Body of pancreas (tissue), 4 donors: ENCODE results near the gene MAD1L1. TPM values are rescaled to one million over a fixed set of nuclear protein-coding genes. Genes with fewer than 3 reads are reported as not detected.

Experiments
- ATAC-seq: fragments of 150-250 bp; one replicate; pipeline ENCODE4 v1.9.1; 2016
- DNase-seq, 4 donors: peaks; one replicate each; pipeline ENCODE4 v3.0.0-alpha.2; 2019
- H3K27ac ChIP-seq, 4 donors: fragments of 200-600 bp; sonication (generic); 1 replicate in 3 of 4; 2 replicates in 1 of 4; pipeline versions ENCODE4 v1.5.1 to v1.6.1; 2016 to 2019; ENCODE audit warnings: mild to moderate bottlenecking in 1 of 4, mixed read lengths in 1 of 4, moderate library complexity in 1 of 4
- H3K27me3 ChIP-seq, 2 donors: fragments of 200-600 bp; sonication (generic); one replicate each; pipeline ENCODE4 v1.6.0; 2016; ENCODE audit warnings: mild to moderate bottlenecking in 1 of 2
- H3K36me3 ChIP-seq, 2 donors: fragments of 200-600 bp; sonication (generic); replicated peaks in 1 of 2; 2 replicates each; pipeline ENCODE4 v1.5.1; 2016; ENCODE audit warnings: low read depth in 2 of 2; ENCODE audit not compliant: insufficient read depth in 1 of 2
- H3K4me1 ChIP-seq: fragments of 200-600 bp; sonication (generic); one replicate; pipeline ENCODE4 v1.6.0; 2016
- H3K4me3 ChIP-seq, 2 donors: fragments of 200-600 bp; sonication (generic); 1 replicate in 1 of 2; 2 replicates in 1 of 2; pipeline ENCODE4 v1.5.1; 2016 to 2019
- H3K9me3 ChIP-seq, 3 donors: fragments of 200-600 bp; sonication (generic); 1 replicate in 2 of 3; 2 replicates in 1 of 3; pipeline ENCODE4 v1.5.1; 2016
- POLR2A ChIP-seq, 3 donors: fragments of 450-650 bp; IDR thresholded peaks; one replicate each; pipeline ENCODE4 v1.6.1; 2016; ENCODE audit warnings: antibody characterized with exemption in 3 of 3, mild to moderate bottlenecking in 2 of 3
- WGBS, 2 donors: methylation state at CpG; one replicate each; pipeline ENCODE4 v1.1.5; 2017; 5-methylcytosine and 5-hydroxymethylcytosine counted together
- intact Hi-C: fragments of 100-400 bp; cut with DNase I; formaldehyde crosslinking; loops from one replicate; pipeline ENCODE4 v1.15.1; 2023
- total RNA-seq, 2 donors: library from RNA; depleted of rRNA; stranded (reverse); fragments of >200 nt; gene quantifications; one replicate each; pipeline ENCODE4 v1.1.0, GENCODE V29; 2016
- TF ChIP-seq, protein P1 (sequence below), 7 experiments: fragments of 450-650 bp in 4 of 7; fragments of 200-600 bp in 3 of 7; sonication (generic) in 3 of 7; IDR thresholded peaks; one replicate each; pipeline ENCODE4 v1.5.1; 2016 to 2019; ENCODE audit warnings: antibody characterized with exemption in 7 of 7

The MAD1L1 gene
- total RNA-seq, 2 donors from 2014 or later: 14.0 to 66.9 TPM

DNA sequence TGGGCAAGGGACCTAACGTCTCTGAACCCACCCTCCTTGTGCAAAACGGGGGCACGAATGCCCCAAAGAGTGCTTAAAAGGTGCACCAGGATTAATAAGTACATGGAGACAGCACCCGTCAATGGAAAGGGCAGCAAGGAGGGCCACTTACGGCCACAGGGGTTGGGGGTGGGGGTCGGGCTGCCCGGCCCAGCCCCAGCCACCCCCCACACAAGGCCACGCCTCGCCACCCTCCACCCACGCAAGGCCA is 213.4 kb downstream of the MAD1L1 start:
- ATAC-seq (peak; percentile 43), DNase-seq (no peak)
- H3K27me3 ChIP-seq: no peaks in the 10 kb centered on the region
- intact Hi-C loops: no loop called here
- WGBS, 2 donors: 75 to 81% methylated on average over 5 to 10 of the region's 10 CpGs
- peaks cover 0 to 4% (median 0%) of the 10 kb centered on the region in 3 donors for H3K9me3 ChIP-seq
- H3K27ac ChIP-seq: peak overlapping the region in 2 of 4 donors; percentile 16 to 68
- H3K36me3 ChIP-seq: no peaks in the 10 kb centered on the region
- H3K4me1 ChIP-seq: no peaks in the 10 kb centered on the region
- no peak overlapping the region for H3K4me3 ChIP-seq
- TF ChIP-seq, protein P1, sequence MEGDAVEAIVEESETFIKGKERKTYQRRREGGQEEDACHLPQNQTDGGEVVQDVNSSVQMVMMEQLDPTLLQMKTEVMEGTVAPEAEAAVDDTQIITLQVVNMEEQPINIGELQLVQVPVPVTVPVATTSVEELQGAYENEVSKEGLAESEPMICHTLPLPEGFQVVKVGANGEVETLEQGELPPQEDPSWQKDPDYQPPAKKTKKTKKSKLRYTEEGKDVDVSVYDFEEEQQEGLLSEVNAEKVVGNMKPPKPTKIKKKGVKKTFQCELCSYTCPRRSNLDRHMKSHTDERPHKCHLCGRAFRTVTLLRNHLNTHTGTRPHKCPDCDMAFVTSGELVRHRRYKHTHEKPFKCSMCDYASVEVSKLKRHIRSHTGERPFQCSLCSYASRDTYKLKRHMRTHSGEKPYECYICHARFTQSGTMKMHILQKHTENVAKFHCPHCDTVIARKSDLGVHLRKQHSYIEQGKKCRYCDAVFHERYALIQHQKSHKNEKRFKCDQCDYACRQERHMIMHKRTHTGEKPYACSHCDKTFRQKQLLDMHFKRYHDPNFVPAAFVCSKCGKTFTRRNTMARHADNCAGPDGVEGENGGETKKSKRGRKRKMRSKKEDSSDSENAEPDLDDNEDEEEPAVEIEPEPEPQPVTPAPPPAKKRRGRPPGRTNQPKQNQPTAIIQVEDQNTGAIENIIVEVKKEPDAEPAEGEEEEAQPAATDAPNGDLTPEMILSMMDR (IDR thresholded peaks at IDR 0.05): no peak
- TF ChIP-seq POLR2A (IDR thresholded peaks at IDR 0.05): no peak

DNA sequence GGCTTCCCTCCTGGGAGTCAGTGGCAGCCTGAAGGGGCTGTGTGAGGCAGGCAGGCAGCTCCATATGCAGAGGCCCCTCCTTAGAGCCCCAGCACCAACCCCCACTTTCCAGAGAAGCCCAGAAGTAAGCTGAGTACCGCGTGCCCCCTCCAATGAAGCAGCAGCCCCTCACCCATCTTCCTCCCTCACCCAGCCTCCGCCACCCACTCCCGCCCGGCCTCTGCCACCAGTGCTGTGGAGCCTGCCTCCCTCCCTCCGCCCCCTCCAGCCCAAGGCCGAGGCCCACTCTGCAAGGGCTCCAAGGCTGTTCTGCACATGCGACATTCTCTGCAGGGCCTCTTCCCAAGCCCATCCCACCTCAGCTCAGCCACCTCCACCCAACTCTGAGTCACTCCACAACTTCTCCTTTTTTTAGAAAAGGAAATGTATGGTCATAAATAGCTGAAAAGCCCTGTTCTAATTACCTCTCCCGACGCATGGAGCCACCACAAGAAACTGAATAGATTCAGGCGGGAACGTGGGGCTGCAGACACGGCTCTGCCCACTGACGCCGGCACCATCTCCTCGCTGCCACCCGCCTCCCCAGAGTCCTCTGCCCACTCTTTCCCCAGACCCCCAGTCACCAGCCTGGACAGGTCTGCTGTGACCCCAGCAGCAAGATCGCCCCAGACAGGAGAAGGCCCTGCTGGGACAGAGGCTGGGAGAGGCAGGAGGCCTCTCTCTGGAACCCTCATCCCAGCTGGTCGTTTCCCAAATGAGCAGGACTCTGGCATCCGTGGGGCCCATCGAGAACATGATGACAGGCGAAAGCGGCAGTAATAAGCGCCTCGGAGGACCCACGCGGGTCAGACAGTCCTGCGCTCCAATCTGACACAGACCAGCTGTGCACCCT is 213.9 kb downstream of the MAD1L1 start:
- H3K36me3 ChIP-seq: no peaks in the 10 kb centered on the region
- no peak overlapping the region for H3K4me3 ChIP-seq
- no peak for TF ChIP-seq POLR2A (IDR thresholded peaks at IDR 0.05)
- TF ChIP-seq, protein P1 (IDR thresholded peaks at IDR 0.05): no peak
- H3K27ac ChIP-seq: peak overlapping the region in 2 of 4 donors; percentile 16 to 68
- 69 to 89% methylated on average over 25 to 27 of the region's 28 CpGs for WGBS, 2 donors
- DNase-seq (peak in 3 of 4 donors; percentile 3 to 55 (median 11)), ATAC-seq (peak; percentile 23)
- H3K9me3 ChIP-seq: no peaks in the 10 kb centered on the region
- no peaks in the 10 kb centered on the region for H3K4me1 ChIP-seq
- H3K27me3 ChIP-seq: no peaks in the 10 kb centered on the region
- intact Hi-C loops: no loop called here

DNA sequence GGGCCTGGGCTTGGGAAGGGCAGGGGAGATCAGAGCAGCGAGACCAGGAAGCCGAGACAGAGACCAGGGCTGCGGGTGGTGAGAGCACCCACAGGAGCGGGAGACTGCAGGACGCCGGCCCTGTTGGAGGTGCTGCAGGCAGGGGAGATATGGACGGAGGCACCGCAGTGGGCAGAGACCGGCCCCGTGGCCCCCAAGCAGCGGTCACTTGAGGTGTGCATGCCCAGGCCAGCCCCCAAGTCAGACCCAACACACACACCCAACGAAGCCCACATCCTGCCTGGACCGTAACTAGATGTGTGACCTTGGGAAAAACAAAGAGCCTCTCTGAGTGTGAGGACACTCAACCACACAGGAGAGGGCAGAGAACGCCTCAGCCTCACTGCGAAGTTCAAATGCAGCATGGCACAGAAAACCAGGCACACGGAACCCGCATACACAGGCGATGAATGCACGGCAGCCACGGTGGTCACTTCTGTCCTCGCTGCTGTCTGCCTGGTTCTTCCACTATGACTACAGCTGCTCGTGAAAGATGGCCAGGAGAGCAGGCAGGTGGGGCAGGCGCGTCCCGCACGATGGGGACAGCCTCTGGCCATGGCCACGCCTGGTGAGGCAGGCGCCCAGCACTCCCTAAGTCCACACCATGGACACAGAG is 214.7 kb downstream of the MAD1L1 start:
- no peaks in the 10 kb centered on the region for H3K9me3 ChIP-seq
- H3K27ac ChIP-seq: no peak overlapping the region
- 82 to 86% methylated on average over 24 to 28 of the region's 28 CpGs for WGBS, 2 donors
- no peak for ATAC-seq
- H3K4me1 ChIP-seq: no peaks in the 10 kb centered on the region
- TF ChIP-seq, protein P1 (IDR thresholded peaks at IDR 0.05): no peak
- peak in 2 of 4 donors; percentile 3 to 9 for DNase-seq
- no peak overlapping the region for H3K4me3 ChIP-seq
- no peaks in the 10 kb centered on the region for H3K36me3 ChIP-seq
- no peaks in the 10 kb centered on the region for H3K27me3 ChIP-seq
- intact Hi-C loops: no loop called here

DNA sequence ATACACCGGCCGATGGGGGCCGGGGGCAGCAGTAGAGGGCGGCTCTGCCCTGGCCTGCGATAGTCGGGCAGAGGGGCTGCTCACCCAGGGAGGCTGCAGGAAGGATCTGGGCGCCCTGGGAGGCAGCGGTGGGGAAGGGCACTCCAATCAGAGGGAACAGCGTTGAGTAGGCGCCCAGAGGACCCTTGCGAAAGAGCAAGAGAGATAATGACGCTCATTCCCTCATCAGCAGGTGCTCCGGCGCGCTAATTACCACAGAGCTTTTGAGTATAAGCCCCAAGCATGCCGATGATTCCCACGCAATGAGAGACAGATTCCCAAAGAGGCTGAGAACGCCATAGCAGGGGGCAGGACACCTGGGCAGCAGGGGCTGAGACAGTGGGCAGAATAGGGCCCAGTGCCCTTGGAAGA is 215.3 kb downstream of the MAD1L1 start:
- Histone ChIP-seq H3K27ac (no peak overlapping the region), H3K27me3 (no peaks in the 10 kb centered on the region), H3K4me3 (no peak overlapping the region), H3K9me3 (no peaks in the 10 kb centered on the region), H3K4me1 (no peaks in the 10 kb centered on the region), H3K36me3 (no peaks in the 10 kb centered on the region)
- no peak for TF ChIP-seq POLR2A (IDR thresholded peaks at IDR 0.05)
- TF ChIP-seq, protein P1 (IDR thresholded peaks at IDR 0.05): no peak
- peak in 1 of 4 donors; percentile 3 for DNase-seq
- no peak for ATAC-seq
- WGBS, 2 donors: 94 to 96% methylated on average over 17 to 18 of the region's 18 CpGs
- intact Hi-C loops: no loop called here
